ENCODE results near the gene SOX21.

The SOX21 gene

DNA sequence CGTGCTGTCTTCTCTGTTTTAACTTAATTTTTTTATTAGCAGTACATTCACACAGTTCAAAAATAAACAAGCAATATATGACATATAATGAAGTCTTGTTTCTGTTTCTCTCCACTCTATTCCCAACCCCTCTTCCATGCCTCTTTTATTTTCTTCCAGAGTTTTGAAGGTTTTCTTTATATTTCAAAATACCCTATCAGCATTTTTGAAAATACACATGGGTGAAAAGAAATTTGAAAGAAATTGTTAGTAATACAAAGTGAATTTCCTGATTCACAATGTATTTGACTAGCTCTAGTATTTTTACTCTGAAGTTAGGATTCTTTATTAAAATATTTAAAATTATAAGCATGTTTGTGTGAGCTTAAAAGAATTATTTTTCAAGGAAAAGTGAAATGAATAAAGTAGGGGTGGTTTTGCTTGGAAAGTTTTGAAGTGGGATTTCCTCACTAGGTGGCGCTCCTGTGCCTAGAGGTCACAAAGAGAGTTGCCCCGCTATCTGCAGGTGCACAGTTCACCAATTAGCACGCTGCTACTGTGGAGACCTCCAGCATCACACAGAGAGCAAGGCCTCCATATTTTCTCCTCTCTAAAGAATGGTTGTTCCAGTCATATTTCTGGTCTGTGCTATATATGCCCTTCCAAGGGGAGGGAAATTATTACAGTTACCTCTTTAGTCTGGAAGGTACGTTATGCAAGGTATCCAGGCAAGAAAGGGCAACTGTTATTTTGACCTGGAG, 37.6 kb downstream of the SOX21 start:
- H3K4me3 ChIP-seq (ENCODE audit: low read length): no peak overlapping the region
- DNase-seq (ENCODE audit: low read depth): no peak
- TF ChIP-seq, protein P1, sequence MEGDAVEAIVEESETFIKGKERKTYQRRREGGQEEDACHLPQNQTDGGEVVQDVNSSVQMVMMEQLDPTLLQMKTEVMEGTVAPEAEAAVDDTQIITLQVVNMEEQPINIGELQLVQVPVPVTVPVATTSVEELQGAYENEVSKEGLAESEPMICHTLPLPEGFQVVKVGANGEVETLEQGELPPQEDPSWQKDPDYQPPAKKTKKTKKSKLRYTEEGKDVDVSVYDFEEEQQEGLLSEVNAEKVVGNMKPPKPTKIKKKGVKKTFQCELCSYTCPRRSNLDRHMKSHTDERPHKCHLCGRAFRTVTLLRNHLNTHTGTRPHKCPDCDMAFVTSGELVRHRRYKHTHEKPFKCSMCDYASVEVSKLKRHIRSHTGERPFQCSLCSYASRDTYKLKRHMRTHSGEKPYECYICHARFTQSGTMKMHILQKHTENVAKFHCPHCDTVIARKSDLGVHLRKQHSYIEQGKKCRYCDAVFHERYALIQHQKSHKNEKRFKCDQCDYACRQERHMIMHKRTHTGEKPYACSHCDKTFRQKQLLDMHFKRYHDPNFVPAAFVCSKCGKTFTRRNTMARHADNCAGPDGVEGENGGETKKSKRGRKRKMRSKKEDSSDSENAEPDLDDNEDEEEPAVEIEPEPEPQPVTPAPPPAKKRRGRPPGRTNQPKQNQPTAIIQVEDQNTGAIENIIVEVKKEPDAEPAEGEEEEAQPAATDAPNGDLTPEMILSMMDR (conservative IDR thresholded peaks at IDR 0.05; ENCODE audit: low read depth, low read length): peak; percentile 82

DNA sequence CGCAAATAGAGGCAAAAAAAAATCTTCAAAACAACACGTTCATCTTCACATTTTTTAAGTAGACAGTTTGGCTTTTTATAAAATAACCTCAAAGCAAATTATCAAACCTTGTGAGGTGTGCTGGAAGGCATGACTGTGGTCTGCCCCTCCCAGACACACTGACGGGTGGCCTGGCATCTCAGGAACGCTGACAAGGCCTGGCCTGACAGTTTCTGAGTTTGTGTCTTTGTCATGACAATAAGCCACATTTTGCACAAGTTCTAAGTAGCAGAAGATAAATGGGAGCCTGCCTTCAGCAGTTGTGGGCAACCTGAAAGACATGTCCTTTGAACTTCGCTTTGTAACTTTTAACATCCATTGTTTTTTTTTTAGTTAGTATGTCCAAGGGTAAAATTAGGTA, 38.5 kb downstream of the SOX21 start:
- TF ChIP-seq, protein P1 (conservative IDR thresholded peaks at IDR 0.05; ENCODE audit: low read depth, low read length): no peak
- no peak overlapping the region for H3K4me3 ChIP-seq (ENCODE audit: low read length)
- no peak for DNase-seq (ENCODE audit: low read depth)

DNA sequence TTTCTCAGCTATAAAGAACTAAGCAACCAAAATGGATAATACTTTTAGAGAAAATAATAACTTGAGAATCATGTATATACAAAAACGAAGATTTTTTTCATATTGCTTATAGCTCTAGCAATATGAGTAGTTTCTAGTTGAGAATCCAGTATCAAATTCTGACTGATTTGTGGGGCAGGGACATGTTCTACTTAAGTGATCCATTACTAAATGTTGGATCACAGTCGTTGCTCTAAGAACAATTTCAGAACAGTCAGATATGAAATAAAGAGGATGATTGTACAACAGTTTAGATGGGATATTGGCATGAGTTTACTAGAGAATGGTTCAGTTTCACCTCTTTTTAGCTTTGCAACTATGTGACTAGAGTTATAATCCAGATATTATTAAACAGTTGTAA, 39.9 kb downstream of the SOX21 start:
- no peak overlapping the region for H3K4me3 ChIP-seq (ENCODE audit: low read length)
- no peak for DNase-seq (ENCODE audit: low read depth)
- TF ChIP-seq, protein P1 (conservative IDR thresholded peaks at IDR 0.05; ENCODE audit: low read depth, low read length): no peak

DNA sequence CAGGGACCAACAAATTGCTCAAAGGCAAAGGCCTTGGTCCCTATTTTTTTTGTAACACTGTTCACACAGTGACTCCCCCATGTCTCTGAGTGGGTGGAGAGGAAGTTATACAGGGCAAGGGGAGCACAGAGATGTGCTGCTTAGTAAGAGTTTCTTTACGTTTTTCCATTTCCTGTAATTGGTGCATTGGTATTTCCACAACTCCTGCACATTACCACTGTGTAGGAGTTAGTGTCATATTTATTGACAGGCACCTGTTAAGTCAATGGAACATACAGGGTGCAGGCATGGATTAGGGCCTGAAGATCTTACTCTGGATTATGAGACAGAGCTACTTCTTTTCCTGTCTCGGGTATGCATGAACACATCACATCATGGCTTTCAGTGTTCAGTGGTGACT, 45.2 kb downstream of the SOX21 start:
- no peak overlapping the region for H3K4me3 ChIP-seq (ENCODE audit: low read length)
- TF ChIP-seq, protein P1 (conservative IDR thresholded peaks at IDR 0.05; ENCODE audit: low read depth, low read length): no peak
- DNase-seq (ENCODE audit: low read depth): no peak

DNA sequence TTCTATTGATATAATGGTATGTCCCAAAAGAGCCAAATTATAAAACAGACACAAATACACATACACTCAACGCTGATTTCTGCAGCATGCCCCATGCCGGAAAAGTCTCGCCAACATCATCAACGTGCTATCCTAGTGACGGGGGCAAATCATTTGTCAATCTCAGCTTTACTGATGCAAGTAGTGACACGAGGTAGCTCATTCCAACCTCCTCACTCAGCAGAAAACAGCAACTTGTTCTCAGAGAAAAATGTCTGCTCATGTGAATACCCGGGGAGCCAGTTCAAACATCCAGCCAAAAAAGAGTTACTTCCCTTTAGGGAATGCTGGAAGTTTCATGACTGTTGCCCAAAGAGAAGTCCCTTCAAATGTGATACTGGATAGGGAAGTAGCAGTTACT, 46.3 kb downstream of the SOX21 start:
- TF ChIP-seq, protein P1 (conservative IDR thresholded peaks at IDR 0.05; ENCODE audit: low read depth, low read length): no peak
- no peak overlapping the region for H3K4me3 ChIP-seq (ENCODE audit: low read length)
- DNase-seq (ENCODE audit: low read depth): no peak

DNA sequence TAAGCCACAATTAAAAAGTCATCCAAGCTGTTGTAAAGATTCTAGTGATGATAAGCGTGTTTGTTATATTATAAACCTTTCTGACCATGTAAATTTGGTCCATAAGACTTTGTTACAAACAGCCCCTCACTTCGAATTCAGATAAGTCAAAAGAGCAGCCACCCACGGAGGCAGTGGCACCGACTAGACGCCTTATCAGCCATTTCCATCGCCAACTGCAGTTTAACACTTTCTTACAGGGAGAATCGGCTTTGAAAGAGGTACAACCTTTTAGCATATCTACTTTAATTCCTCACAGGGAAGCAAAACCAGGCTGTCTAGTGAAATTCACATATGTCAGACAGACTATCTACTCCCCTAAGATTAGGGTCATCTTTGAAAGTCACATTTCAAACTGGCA, 47.5 kb downstream of the SOX21 start:
- TF ChIP-seq, protein P1 (conservative IDR thresholded peaks at IDR 0.05; ENCODE audit: low read depth, low read length): no peak
- no peak overlapping the region for H3K4me3 ChIP-seq (ENCODE audit: low read length)
- no peak for DNase-seq (ENCODE audit: low read depth)

DNA sequence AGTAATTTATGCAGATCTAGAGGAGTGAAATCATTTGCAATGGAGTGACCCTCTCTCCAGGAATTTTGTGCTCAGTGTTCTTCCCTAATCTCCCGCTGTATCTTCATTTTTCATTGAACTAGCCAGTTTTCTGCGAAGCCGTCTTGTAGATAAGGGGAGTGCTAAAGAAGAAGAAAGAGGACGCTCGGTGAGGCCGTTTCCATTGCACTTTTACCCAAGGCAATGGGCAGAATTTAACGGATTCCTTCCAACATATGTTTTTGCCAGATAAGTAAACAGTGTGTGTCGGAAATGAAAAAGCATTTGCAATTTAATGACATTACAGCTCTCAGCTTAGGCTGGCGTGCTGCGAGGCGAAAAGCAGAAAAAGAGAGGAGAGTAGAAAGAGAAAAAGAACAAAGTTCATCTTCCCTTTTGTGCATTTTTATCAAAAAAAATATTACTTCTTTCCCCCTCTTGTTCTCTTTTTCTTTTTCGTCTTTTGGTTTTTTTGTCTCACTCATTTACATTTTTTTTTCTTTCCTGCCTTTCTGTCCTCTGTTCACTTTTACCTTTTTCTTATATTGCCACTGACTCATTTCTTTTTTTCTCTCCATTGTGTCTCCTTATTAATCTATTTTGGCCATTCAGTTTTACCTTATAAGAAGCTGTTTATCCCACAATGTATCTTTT, 49.9 kb downstream of the SOX21 start:
- no peak for DNase-seq (ENCODE audit: low read depth)
- no peak overlapping the region for H3K4me3 ChIP-seq (ENCODE audit: low read length)
- TF ChIP-seq, protein P1 (conservative IDR thresholded peaks at IDR 0.05; ENCODE audit: low read depth, low read length): no peak
